Measurements from ENCODE around the gene SLC16A8.

- TF ChIP-seq SUZ12 (IDR thresholded peaks at IDR 0.05; ENCODE audit: extremely low read depth, insufficient read depth, insufficient read length) (no peak), ZNF274 (IDR thresholded peaks at IDR 0.05; ENCODE audit: low read depth, low read length) (no peak), YY1 (IDR thresholded peaks at IDR 0.05; ENCODE audit: insufficient read depth, insufficient read length) (no peak)
Measured at GRCh38 chr22:38065539-38065938, 18.4 kb downstream of the SLC16A8 start.
